A549 treated with DMSO at 1 μM for 4 hours (cell line): ENCODE results near the gene CCDC171. TPM values are rescaled to one million over a fixed set of nuclear protein-coding genes. Genes with fewer than 3 reads are reported as not detected.

Source experiments
- total RNA-seq: library from RNA; stranded (reverse); fragments of 200-300 nt; extraction: Qiagen RNA extraction; gene quantifications from 5 replicates; pipeline ENCODE4 v1.2.3, GENCODE V29; 2022; ENCODE audit warnings: low read depth

The CCDC171 gene
- 0.31 to 0.49 TPM (median 0.40 TPM) in 5 replicates for total RNA-seq

GRCh38 chr9:15552636-15553527 is at the start of gene CCDC171:
TSS of gene CCDC171 (plus strand) at chr9:15553043. CDS start at chr9:15564089, 11,046 bp downstream.

GRCh38 chr9:15510789-15511575 is 41.9 kb upstream of the CCDC171 start, which contains the start of gene PSIP1:
TSS of gene PSIP1 (minus strand) at chr9:15510970. CDS start at chr9:15510188, 782 bp downstream.

Other genes with a start within 250 kb of the CCDC171 start
- gene TTC39B, start 245.8 kb upstream of the CCDC171 start, total RNA-seq: 0.57 to 1.2 TPM (median 0.99 TPM) in 5 replicates
- 13.5 to 21.2 TPM (median 20.9 TPM) in 5 replicates for gene SNAPC3, start 130.2 kb upstream of the CCDC171 start, total RNA-seq
- gene PSIP1, start 42.1 kb upstream of the CCDC171 start, total RNA-seq: 48.3 to 69.0 TPM (median 61.8 TPM) in 5 replicates